ENCODE measurements around the gene CCDC12.

CCDC12 gene

DNA sequence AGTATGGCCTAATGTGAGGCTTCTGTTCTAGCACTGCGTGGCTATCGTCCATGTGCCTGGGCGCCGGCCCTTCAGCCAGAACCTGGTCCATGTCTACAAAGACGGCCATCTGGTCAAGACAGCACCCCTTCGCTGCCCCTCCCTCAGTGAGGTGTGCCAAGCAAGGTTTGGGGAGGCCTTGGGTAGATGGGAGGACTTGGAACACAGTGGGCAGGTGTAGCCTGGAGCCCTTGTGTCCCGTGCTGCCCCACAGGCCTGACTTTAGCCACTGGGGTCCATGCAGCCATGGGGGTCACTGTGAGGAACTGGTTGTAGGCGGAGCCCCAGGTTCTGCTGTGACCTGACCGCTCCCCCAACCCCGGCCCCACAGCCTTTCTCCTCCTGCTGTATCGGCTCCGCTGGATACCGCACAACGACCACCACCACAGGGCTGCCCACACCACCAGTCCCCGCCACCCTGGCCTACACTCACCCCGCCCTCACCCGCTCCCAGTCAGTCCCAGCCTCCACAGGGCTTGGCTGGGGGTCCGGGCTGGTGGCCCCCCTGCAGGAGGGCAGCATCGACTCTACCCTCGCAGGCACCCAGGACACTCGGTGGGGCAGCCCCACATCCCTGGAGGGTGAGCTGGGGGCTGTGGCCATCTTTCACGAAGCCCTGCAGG is 19.5 kb upstream of the CCDC12 start:
- DNase-seq (ENCODE audit: low spot score): no peak

DNA sequence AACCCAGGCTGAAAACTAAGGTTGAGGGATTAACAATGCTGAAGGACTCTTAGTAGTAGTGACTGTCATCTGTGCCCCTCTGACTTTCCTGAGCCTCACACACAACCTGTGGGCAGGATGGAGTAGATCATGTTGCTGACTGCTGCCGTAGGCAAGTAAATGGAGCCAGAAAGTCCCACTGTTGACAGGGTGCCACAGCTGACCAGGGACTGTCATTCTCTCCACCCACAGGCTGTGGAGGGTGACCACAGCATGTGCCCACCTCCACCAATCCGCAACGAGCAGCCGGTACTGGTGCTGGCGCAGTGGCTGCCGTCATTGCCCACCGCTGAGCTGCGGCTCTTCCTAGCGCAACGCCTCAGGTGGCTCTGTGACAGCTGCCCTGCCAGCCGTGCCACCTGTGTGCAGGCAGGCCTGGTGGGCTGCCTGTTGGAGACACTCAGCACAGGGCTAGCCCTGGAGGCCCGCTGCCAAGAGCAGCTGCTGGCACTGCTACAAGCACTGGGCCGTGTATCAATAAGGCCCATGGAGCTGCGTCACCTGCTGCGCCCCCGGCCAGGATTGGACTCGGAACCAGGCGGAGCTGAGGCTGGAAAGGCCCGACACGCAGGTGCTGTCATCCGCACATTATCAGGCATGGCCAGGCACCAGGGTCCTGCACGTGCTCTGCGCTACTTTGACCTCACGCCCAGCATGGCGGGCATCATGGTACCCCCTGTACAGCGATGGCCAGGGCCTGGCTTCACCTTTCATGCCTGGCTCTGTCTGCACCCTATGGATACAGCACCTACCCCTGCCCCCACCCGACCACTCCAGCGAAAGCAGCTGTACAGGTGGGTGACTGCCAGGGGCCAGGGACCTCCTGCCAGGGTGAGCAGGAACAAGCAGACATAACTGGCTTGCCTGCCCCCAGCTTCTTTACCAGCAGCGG is 18.5 kb upstream of the CCDC12 start:
- DNase-seq (ENCODE audit: low spot score): no peak

DNA sequence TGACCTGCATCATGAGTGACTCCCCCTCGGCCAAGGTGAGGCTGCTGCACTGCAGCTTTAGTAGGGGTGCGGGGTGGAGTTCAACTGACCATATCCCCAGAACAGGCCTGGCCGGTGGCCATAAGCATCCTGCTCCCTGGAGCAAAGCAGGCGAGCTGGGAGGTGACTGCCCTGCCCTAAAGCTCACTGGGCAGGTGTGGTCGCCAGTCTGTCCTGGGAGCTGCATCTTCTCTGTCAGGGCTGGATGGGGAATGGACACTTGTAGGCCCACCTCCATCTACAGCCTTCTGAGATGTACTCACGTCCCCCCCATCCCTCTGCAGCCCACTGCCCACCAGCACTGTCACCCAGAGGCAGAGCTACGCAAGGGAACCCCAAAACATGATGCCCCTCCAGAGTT is 17.4 kb upstream of the CCDC12 start:
- no peak for DNase-seq (ENCODE audit: low spot score)

DNA sequence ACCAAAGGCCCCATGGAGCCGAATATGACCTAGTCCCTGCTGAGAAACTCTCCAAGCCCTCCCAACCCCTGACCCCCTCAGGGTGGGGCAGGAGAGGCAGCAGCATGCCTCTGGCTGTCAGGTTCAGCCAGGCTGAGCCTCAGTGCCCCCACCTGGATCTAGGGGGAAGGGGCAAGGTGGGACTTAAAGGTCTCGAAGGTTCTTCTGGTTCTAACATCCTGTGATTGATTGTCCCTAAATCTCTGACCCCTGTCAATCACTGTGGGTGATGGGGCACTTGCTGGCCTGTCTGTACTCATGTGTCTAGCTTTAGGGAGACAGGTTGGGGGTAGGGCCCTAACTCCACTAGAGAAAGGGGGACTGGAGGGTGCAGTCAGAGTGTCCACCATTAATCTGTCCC is 16.7 kb upstream of the CCDC12 start:
- DNase-seq (ENCODE audit: low spot score): no peak

DNA sequence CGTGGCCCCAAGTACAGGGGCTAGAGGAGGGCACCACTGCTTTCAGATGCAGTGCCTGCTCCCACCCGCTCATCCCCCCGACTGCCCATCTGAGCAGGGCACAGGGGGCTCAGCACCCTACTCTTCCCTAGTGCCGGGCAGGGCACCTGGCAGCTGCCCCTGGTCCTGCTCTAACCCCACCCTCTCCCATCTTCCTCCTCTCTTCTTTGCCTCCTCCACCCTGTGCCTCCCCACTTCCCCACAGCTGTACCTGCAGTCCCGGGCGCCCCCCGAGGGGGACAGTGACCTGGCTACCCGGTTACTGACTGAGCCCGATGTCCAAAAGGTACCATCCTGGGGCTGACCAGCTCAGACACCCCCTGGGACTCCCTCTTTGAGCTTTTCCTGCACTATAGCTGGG is 15.7 kb upstream of the CCDC12 start:
- DNase-seq (ENCODE audit: low spot score): no peak

DNA sequence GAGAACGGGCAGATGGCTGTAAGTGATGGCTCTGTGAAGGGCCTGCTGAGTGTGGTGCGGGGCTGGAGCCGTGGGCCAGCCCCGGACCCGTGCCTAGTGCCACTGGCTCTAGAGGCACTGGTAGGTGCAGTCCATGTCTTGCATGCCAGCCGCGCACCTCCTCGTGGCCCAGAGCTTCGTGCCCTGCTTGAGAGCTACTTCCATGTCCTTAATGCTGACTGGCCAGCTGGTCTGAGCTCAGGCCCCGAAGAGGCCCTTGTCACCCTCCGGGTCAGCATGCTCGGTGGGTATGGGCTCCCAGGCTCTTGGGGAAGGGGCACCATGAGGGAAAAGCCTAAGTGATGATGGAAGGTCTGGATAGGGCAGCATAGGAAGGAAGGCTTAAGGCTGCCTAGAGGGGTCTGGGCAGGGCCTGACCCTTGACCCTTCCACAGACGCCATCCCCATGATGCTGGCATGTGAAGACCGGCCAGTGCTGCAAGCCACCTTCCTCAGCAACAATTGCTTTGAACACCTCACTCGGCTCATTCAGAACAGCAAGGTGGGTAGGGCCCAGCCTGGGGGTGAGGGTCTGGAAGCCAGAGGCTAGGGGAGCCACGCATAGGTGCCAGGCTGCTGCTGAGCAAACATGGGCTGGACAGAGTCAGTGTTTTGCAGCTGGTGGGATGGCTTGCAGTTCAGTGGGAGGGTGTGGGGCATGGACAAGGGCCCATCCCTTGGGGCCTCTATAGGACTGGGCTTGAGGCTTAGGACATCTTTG is 15.0 kb upstream of the CCDC12 start:
- DNase-seq (ENCODE audit: low spot score): no peak

DNA sequence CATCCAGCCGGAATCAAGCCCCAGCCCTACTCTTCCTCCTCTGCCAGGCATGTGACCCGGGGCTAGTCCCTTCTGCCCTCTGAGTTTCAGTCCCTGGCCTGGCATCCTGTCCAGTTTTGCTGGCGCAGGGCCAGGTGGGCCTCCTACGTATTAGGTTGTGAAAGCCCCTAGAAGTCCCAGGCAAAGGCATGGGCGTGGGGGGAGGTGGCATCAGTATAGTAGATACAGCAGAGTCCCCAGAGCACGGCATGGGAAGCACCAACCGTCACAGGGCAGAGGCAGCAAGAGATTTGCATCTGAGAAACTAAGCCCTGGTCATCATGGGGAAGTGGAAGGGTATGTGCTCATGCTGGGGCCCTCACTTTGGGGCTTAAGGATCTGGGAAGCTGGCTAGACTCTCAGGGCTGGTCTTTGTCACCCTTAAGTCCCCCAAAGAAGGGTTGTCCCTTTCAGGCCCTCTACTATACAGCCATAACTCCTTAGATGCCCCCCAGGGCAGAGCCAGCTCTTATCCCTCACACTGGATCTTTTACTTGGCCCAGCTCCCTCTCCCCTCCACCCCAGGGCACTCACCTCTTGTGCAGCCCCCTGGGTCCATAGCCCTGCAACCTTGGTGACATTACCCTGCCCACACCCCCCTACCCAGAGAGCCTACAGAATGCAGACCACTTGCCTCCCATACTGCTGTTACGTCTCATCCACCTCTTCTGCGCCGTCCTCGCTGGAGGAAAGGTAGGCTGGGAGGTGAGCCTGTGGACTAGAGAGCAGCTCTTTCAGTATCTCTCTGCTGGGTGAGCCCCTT is 14.2 kb upstream of the CCDC12 start:
- no peak for DNase-seq (ENCODE audit: low spot score)

DNA sequence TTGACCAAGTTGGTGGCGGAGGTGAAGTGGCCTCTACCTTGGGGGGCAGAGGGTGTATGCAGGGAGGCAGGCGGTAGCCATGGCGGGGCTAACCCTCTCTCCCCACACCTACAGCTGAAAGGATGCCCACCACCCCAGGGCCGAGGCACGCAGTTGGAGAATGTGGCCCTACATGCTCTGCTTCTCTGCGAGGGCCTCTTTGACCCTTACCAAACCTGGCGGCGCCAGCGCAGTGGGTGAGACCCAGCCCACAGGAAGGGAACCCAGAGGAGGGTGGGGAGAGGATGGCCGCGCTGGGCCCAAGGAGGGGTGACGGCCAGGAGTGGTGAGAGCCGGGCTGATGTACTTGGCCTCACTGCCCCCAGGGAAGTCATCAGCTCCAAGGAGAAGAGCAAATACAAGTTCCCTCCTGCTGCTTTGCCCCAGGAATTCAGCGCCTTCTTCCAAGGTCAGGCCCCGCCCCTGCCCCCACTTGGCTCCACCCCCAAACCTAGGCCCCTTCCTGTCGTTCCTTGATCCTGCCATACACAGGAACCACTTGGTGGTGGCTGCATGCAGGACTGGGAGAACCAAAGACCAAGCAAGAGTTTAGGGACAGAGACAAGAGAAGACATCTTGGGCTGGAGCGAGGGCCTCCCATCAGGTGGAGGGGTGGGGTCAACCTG is 12.7 kb upstream of the CCDC12 start:
- no peak for DNase-seq (ENCODE audit: low spot score)

DNA sequence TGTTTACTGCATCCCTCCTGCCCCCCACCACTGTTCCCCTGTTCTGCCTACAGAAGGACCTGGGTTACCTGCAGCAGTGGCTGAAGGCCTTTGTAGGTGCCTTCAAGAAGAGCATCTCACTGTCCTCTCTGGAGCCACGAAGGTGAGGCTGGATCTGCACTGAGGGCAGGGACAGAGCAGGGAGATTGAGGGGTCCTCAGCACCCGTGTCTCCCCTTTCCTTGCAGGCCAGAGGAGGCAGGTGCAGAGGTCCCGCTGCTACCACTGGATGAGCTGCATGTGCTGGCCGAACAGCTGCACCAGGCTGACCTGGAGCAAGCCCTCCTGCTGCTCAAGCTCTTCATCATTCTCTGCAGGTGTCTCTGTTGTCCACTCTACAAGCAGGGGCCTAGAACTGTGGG is 12.1 kb upstream of the CCDC12 start:
- DNase-seq (ENCODE audit: low spot score): no peak

DNA sequence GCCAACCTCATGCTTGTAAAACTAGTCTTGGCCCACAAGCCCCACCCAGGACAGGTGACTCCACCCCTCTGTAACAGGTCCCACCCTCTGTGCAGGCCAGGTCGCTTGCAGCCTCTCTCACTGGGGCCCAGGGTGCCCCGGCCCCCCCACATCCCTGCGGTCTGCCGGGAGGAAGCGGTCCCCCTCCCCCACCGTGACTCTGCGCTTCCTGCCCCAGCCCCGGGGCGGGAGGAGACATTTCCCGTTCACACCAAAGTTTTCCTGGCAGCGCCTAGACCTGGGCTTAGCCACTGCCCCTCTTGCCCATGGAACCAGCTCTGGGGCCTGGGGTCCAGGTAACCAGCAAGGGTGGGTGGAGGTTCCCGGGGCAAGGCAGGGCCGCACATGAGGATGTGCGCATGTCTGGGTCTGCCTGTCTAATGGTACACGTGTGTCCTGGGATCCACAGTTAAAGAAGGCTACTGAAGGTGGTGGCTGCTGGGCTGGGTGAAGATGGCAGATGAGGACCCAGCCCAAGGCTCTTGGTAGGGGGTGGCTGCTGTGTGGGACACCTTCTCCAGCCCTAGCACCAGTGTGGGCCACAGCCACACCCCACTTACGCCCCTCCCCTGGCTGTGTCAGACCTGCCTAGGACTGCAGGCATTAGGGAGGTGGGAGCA is 11.3 kb upstream of the CCDC12 start:
- DNase-seq (ENCODE audit: low spot score): no peak

DNA sequence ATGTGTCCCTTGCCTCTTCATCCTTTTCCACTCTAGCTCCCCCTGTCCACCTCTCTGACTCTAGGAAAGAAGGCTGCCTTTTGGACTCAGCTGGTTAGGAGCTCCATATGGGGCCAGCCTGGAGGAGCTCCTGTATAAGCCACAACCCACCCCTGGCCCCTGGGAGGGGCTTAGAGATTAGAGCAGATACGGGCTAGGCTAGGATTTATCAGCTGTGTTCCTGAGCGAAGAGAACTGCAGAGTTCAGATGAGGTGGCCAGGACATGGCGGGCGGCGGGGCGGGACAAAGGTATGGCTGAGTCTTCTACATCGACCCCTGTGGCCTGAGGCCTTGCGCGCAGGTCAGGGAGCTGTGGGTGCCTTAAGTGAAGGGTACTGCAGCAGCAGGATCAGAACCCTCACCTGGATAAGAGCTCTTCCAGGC is 10.8 kb upstream of the CCDC12 start:
- no peak for DNase-seq (ENCODE audit: low spot score)

DNA sequence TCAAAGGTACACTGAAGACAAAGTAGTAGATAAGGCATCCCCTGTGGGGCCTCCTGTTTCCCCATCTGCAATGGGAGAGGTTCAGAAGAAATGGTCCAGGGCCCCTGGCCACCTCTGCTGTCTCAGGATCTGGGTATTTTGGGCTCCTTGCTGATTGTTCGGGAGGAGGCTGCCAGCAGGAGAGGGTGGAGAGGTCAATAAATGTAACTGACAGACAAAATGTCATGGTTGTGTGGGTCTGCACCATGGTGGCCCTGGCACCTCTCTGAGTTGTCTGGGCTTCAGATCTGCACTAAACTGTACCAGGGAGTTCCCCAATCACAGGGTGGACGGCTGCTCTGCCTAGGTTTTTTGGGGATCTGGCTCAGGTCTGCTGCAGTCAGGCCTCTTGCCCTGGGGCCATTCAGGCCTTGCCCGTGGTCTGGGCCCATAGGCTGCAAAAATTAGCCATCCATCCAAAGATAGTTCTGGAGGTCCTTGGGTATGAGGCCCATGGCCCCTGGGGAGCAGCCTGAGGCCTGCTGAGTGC is 10.3 kb upstream of the CCDC12 start:
- no peak for DNase-seq (ENCODE audit: low spot score)

DNA sequence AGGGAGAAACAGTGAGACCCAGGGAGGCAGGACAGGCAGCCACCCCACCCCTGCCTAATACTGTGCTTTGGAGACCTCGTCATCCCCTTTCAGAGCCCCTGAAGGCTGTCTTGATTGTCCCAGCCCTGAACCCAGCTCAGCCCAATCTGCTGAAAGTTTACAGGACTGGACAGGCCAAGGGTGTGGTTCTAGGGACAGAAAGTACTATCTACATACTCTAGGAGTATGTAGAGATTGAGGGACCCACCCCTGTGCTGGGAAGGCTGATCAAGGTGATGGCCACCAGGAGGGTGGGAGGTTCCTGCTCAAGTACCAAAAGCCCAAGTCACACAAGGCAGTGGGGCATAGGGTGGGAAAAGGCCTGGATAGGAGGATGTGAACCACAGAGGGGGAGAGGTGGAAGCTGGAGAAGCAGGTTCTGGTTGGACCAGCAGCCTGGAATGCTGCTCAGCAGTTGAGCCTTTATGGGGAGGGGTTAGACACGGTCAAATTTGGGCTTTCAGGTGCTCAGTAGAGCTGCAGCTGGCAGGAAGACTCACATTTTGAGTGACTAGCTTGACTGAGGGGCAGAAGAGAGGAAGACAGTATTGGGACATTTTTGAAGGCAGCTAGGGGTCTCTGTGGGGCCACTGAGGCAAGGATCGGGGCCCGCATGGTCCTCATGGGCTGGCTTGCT is 9.6 kb upstream of the CCDC12 start:
- no peak for DNase-seq (ENCODE audit: low spot score)

DNA sequence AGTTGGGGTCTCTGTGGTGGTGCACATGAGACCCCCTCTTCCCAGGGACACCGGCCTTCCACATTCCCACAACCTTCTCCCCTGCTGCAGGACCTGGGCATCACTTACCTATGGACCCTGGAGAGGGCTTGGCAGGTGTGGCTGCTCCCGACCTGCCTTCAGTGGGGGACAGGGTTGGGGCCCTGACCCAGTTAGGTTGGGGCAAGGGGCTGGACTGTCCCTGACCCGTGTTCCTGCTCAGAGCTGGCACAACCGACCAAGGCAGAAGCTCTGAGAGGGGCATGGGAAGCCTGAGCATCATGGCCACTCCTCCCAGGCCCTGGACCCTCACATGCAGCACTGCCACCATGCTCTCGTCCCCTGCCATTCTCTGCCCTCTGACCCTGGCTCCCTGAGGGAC is 9.0 kb upstream of the CCDC12 start:
- no peak for DNase-seq (ENCODE audit: low spot score)

DNA sequence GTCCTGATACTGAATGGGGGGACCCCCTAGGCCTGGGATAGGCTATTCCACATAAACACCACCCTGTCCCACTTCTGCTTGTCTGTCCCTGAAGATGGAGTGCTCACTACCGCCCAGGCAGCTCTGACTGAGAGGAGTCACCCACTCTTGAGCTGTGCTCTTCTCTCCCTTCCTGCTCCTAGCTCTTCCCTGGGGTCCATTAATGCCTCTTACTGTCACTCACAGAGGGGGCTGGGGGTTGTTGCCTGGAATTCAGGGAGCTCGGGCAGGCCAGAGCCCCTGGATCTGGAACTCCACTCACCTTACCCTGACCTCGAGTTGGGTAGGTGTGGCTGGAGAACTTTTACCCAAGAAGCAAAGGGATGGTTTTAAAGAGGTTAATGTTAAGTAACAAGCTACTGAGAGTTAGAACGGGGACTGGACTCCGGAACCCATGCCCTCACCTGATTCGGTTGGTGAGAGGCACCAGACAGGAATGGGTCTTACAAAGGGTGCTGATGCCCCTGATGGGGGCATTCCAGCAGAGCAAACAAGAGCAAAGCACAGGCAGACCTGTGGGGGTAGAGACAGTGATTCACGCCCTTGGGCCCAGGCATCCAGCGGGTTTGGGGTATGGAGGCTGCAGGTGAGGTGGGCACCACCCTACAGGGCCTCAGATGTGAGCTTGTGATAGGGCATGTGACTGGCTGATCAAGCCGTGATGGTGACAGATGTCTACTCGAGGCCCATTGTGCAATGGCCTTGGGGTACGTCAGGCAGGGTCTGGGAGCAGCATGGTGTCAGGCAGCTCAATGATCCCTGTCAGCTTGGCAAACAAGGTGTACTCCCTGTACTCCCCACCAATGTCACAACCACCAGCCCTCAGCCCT is 8.3 kb upstream of the CCDC12 start:
- DNase-seq (ENCODE audit: low spot score): no peak

DNA sequence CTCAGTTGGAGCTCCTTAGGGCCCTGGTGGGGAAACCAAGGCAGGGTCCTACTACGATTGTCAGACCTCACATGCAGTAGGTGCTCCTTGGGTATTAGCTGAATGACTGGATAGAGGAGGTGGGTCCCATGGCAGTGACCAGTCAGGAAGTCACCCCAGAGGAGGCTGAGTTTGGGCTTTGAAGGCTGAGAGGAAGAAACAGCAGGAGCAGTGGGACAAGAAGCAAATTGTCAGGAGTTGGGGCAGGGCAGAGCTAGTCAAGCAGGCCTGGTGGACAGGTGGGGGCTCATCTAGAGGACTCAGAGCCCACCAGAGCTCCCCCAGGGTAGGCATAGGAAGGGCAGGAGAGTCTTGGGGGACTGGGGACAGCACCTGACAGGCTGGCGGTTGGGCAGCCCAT is 6.0 kb upstream of the CCDC12 start:
- DNase-seq (ENCODE audit: low spot score): no peak

DNA sequence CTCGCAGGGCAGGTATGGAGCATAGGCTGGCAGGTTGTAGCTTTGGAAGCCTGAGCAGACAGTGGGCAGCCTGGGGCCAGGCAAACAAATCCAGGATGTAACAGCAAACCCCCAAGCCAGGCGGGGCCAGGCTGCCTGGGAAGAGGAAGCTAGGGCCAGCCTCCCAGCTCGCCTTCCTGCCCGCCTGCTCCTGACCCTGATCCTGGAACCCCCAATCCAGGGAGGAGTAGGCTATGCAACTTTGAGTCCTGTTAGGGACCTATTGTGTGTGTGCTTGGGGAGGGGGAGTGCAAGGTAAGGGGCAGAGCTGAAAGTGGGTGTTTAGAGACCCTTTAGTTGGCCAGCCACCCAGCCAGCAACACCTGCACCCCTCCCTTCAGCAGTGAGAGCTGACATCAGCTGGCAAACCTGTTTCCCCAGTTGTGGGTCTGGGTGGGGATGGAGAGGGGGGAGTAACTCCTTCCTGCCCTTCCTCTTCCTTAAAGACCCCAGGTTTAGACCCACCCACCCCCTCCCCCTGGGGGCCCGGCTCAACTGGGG is 5.5 kb upstream of the CCDC12 start:
- DNase-seq (ENCODE audit: low spot score): no peak

DNA sequence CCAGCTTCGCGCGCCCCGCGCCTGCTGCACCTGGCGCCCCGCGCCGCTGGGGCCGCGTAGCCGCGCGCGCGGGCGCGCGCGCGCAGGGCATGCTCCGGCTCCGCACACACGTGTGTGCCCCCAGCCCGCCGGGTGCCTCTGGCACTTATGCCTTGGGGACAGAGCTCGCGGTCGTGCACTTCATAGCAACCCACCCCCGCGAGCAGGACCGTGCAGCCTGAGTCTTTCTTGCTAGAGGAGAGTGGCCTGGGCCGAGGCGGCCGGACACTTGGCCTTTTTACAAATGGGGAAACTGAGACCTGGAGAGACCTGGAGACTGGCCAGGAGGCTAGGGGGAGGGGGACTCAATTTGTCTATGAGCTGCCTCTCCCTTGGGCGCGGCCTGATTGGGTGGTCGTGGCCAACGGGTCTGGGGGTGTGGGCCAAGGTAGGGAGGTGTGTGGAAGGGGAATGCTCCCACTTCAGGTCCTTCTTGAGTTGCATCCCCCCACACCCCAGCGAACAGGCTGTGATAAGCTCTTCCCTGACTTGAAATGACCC is 3.5 kb upstream of the CCDC12 start:
- DNase-seq (ENCODE audit: low spot score): no peak
